Activated CD4-positive, alpha-beta memory T cell treated with anti-CD3 and anti-CD28 coated beads for 36 hours (primary cell): ENCODE results near the gene TGM2. TPM values are rescaled to one million over a fixed set of nuclear protein-coding genes. Genes with fewer than 3 reads are reported as not detected.
"Not testable (repeated sequence)": the region's sequence is repeated elsewhere in the genome, so short reads cannot be mapped to it uniquely, and the experiment has no call there.

Experiments used
- CTCF ChIA-PET: fragments of 350-600 bp; sonication (Branson Sonifier 250); formaldehyde crosslinking; loops from one replicate; lab custom pipeline; 2021; ENCODE audit warnings: antibody characterized with exemption, inconsistent platforms; lab: Charles Lee
- POLR2A ChIA-PET: fragments of 350-600 bp; sonication (Branson Sonifier 250); formaldehyde crosslinking; loops from one replicate; lab custom pipeline; 2021; ENCODE audit warnings: antibody characterized with exemption; lab: Charles Lee
- DNase-seq: peaks from one replicate; pipeline ENCODE4 v3.0.0-alpha.2; 2020
- H3K27ac Mint-ChIP-seq: one replicate; pipeline ENCODE4 v1.8.0; 2021; ENCODE audit warnings: mixed read lengths
- H3K27me3 Mint-ChIP-seq: one replicate; pipeline ENCODE4 v1.8.0; 2021; ENCODE audit warnings: mixed read lengths
- H3K36me3 Mint-ChIP-seq: one replicate; pipeline ENCODE4 v1.8.0; 2021; ENCODE audit warnings: mixed read lengths
- H3K4me1 Mint-ChIP-seq: one replicate; pipeline ENCODE4 v1.8.0; 2021; ENCODE audit warnings: low read depth, mixed read lengths
- H3K4me3 Mint-ChIP-seq: one replicate; pipeline ENCODE4 v1.8.0; 2021; ENCODE audit warnings: mild to moderate bottlenecking, mixed read lengths
- H3K9me3 Mint-ChIP-seq: one replicate; pipeline ENCODE4 v1.8.0; 2021; ENCODE audit warnings: mixed read lengths
- intact Hi-C: fragments of 100-400 bp; cut with micrococcal nuclease; formaldehyde crosslinking; loops from one replicate; pipeline ENCODE4 v1.15.1; 2023
- total RNA-seq, 2 experiments: library from RNA; stranded (reverse); gene quantifications; one replicate each; pipeline ENCODE4 v1.2.3, GENCODE V29; 2021

Gene TGM2
- total RNA-seq, 2 experiments from 2014 or later, result not detected

- no peak overlapping the region for H3K4me3 Mint-ChIP-seq
- POLR2A ChIA-PET, result no interaction called here
These were observed 55.2 kb downstream of the TGM2 start for GRCh38 chr20:38109591-38110524.

GRCh38 chr20:38108986-38109541 is 56.0 kb downstream of the TGM2 start:
- H3K4me1 Mint-ChIP-seq, result no peaks in the 10 kb centered on the region

More at GRCh38 chr20:38109591-38110524, 55.2 kb downstream of the TGM2 start:
- intact Hi-C loops, result no loop called here
- Mint-ChIP-seq H3K4me1 (no peaks in the 10 kb centered on the region), H3K27me3 (no peaks in the 10 kb centered on the region), H3K36me3 (no peaks in the 10 kb centered on the region), H3K27ac (no peak overlapping the region), H3K9me3 (no peaks in the 10 kb centered on the region)
- CTCF ChIA-PET, result interaction anchor here (0.8 kb wide), 1 partner anchor 37 kb away, joined by 3 read pairs; no protein-coding TSS in a partner anchor
- no peak for DNase-seq

GRCh38 chr20:38108438-38108985 is 56.6 kb downstream of the TGM2 start:
- DNase-seq, result no peak
- Mint-ChIP-seq H3K36me3 (peaks cover 2% of the 10 kb centered on the region), H3K27me3 (no peaks in the 10 kb centered on the region), H3K4me1 (no peaks in the 10 kb centered on the region), H3K27ac (no peak overlapping the region), H3K4me3 (no peak overlapping the region), H3K9me3 (no peaks in the 10 kb centered on the region)
- intact Hi-C loops, result no loop called here
- POLR2A ChIA-PET, result no interaction called here
- CTCF ChIA-PET, result no interaction called here

More at GRCh38 chr20:38108986-38109541, 56.0 kb downstream of the TGM2 start:
- Mint-ChIP-seq H3K9me3 (no peaks in the 10 kb centered on the region), H3K27me3 (no peaks in the 10 kb centered on the region), H3K4me3 (no peak overlapping the region), H3K27ac (no peak overlapping the region), H3K36me3 (peaks cover 1% of the 10 kb centered on the region)
- intact Hi-C loops, result no loop called here
- DNase-seq, result no peak
- ChIA-PET POLR2A (no interaction called here), CTCF (no interaction called here)

- not testable (repeated sequence) for H3K27me3 Mint-ChIP-seq
These were observed 57.2 kb downstream of the TGM2 start for GRCh38 chr20:38107916-38108315.

GRCh38 chr20:38107386-38107785 is 57.7 kb downstream of the TGM2 start:
- CTCF ChIA-PET, H3K36me3 Mint-ChIP-seq, H3K4me1 Mint-ChIP-seq, POLR2A ChIA-PET, H3K4me3 Mint-ChIP-seq, H3K27ac Mint-ChIP-seq, intact Hi-C loops, H3K27me3 Mint-ChIP-seq, H3K9me3 Mint-ChIP-seq, DNase-seq: not testable (repeated sequence)

More at GRCh38 chr20:38107916-38108315, 57.2 kb downstream of the TGM2 start:
- CTCF ChIA-PET, H3K9me3 Mint-ChIP-seq, H3K4me3 Mint-ChIP-seq, H3K4me1 Mint-ChIP-seq, intact Hi-C loops, POLR2A ChIA-PET, H3K27ac Mint-ChIP-seq, DNase-seq, H3K36me3 Mint-ChIP-seq: not testable (repeated sequence)

- no peaks in the 10 kb centered on the region for H3K9me3 Mint-ChIP-seq
- no peak overlapping the region for H3K4me3 Mint-ChIP-seq
- H3K36me3 Mint-ChIP-seq, result peaks cover 2% of the 10 kb centered on the region
- H3K4me1 Mint-ChIP-seq, result no peaks in the 10 kb centered on the region
- CTCF ChIA-PET, result interaction anchor here (1.4 kb wide), 1 partner anchor 33 kb away, joined by 4 read pairs; no protein-coding TSS in a partner anchor
- intact Hi-C loops, result no loop called here
- no peaks in the 10 kb centered on the region for H3K27me3 Mint-ChIP-seq
- POLR2A ChIA-PET, result no interaction called here
- H3K27ac Mint-ChIP-seq, result no peak overlapping the region
- no peak for DNase-seq
These were observed 58.6 kb downstream of the TGM2 start for GRCh38 chr20:38106461-38106860.

GRCh38 chr20:38104285-38104684 is 60.8 kb downstream of the TGM2 start:
- Mint-ChIP-seq H3K27me3 (no peaks in the 10 kb centered on the region), H3K4me3 (no peak overlapping the region), H3K9me3 (peaks cover 9% of the 10 kb centered on the region), H3K36me3 (peaks cover 4% of the 10 kb centered on the region), H3K4me1 (no peaks in the 10 kb centered on the region), H3K27ac (no peak overlapping the region)
- ChIA-PET POLR2A (no interaction called here), CTCF (no interaction called here)
- DNase-seq, result no peak
- intact Hi-C loops, result no loop called here

- CTCF ChIA-PET, H3K36me3 Mint-ChIP-seq, intact Hi-C loops, POLR2A ChIA-PET, H3K27ac Mint-ChIP-seq, H3K4me1 Mint-ChIP-seq, H3K9me3 Mint-ChIP-seq, H3K4me3 Mint-ChIP-seq, DNase-seq, H3K27me3 Mint-ChIP-seq: not testable (repeated sequence)
These were observed 62.9 kb downstream of the TGM2 start for GRCh38 chr20:38102206-38102605.

GRCh38 chr20:38098952-38099351 is 66.1 kb downstream of the TGM2 start:
- ChIA-PET POLR2A (no interaction called here), CTCF (interaction anchor here (1.3 kb wide), 1 partner anchor 122 kb away, joined by 4 read pairs; no protein-coding TSS in a partner anchor)
- intact Hi-C loops, result no loop called here
- H3K4me1 Mint-ChIP-seq, result peaks cover 12% of the 10 kb centered on the region
- H3K9me3 Mint-ChIP-seq, result peaks cover 9% of the 10 kb centered on the region
- no peak overlapping the region for H3K4me3 Mint-ChIP-seq
- H3K36me3 Mint-ChIP-seq, result peaks cover 3% of the 10 kb centered on the region
- H3K27ac Mint-ChIP-seq, result no peak overlapping the region
- DNase-seq, result no peak
- H3K27me3 Mint-ChIP-seq, result no peaks in the 10 kb centered on the region

GRCh38 chr20:38095017-38095686 is 69.9 kb downstream of the TGM2 start:
- H3K27ac Mint-ChIP-seq, result no peak overlapping the region
- POLR2A ChIA-PET, result no interaction called here
- no peak overlapping the region for H3K4me3 Mint-ChIP-seq
- intact Hi-C loops, result no loop called here
- CTCF ChIA-PET, result no interaction called here
- DNase-seq, result no peak
- peaks cover 30% of the 10 kb centered on the region for H3K4me1 Mint-ChIP-seq
- peaks cover 8% of the 10 kb centered on the region for H3K36me3 Mint-ChIP-seq
- peaks cover 3% of the 10 kb centered on the region for H3K9me3 Mint-ChIP-seq
- no peaks in the 10 kb centered on the region for H3K27me3 Mint-ChIP-seq

GRCh38 chr20:38094373-38094891 is 70.6 kb downstream of the TGM2 start:
- Mint-ChIP-seq H3K27ac (no peak overlapping the region), H3K4me3 (no peak overlapping the region), H3K36me3 (peaks cover 11% of the 10 kb centered on the region), H3K9me3 (no peaks in the 10 kb centered on the region), H3K4me1 (peaks cover 30% of the 10 kb centered on the region), H3K27me3 (no peaks in the 10 kb centered on the region)
- peak; percentile 59 for DNase-seq
- intact Hi-C loops, result no loop called here
- ChIA-PET POLR2A (no interaction called here), CTCF (interaction anchor here (0.9 to 1.4 kb wide), 2 partner anchors 21 to 37 kb away, joined by 3 to 5 read pairs; no protein-coding TSS in a partner anchor)
